GM19193 (cell line): Measurements from ENCODE around the gene ADAM8.

ENCODE experiments used
- POLR2A ChIP-seq: IDR thresholded peaks from 4 replicates; pipeline ENCODE4 v1.6.1; 2011; ENCODE audit not compliant: insufficient read depth, insufficient read length; ENCODE audit errors: extremely low read depth

ADAM8 gene

DNA sequence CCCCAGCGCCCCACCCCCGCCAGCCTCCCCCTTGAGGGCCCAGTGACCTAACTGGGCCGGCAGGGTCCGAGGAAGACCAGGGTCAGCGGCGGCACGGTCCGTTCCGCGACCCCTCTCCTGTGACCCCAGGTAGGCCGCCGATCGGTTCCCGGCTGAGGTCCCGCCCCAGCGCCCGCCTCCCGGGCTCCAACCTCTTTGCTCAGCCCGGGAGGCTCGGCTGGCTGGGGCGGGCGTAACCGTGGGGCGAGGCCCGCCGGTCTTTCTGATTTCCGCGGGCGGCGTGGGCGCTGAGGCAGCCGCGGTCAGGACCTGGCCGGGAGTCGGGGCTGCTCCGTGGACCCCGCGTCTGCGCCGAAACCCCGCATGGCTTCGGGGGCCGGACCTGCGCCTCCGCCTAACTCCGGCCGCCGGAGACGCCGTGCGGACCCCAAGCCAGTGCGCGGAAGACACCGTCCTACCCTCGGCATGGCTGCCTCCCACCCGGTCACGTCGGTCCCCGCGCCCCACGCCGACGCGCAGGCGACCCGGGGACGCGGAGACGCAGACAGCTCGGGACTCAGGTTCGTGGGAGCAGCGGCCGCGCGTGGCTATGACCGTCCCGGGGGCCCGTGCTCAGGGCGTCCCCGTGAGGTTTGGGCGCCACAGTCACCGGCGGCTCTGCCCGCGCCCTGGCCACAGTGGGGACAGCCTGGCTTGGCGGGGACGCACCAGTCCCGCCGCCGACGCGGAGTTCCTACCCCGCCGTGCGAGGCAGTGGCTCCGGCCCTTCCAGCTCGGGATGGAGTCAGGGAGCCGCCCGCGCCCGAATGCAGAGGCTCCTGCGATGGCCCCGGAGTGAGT, 40.0 kb downstream of the ADAM8 start:
- TF ChIP-seq POLR2A = no peak

- no peak for TF ChIP-seq POLR2A
Measured at GRCh38 chr10:133235932-133236331, 40.7 kb downstream of the ADAM8 start.

DNA sequence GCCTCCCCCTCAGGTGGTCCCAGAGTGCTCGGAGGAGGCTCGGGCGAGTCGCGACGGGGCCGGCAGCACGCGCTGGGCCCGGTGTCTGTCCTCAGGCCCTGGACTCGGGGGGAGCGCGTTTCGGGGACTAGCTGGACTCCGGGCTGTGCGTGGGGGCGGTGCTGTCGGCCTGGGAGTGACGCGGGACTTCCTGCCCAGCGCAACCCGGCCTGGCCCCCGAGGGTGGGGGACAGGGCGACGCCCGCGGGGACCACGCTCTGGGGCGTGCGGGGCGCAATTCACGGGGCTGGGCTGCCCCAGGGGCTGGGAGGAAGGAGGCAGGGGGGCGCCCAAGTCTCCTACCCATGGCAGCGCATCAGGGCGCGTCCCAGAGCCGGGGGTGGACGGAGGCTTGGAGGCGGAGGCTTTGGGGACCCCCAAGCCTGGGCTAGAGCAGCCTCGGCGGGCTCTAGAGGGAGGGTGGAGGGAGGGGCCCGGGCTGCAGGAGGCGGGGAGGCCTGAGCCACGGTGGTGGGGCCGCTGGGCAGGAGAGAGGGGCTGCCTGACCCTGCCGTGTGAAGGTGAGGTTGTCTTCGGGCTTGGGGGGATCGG, 41.3 kb downstream of the ADAM8 start:
- TF ChIP-seq POLR2A = no peak

DNA sequence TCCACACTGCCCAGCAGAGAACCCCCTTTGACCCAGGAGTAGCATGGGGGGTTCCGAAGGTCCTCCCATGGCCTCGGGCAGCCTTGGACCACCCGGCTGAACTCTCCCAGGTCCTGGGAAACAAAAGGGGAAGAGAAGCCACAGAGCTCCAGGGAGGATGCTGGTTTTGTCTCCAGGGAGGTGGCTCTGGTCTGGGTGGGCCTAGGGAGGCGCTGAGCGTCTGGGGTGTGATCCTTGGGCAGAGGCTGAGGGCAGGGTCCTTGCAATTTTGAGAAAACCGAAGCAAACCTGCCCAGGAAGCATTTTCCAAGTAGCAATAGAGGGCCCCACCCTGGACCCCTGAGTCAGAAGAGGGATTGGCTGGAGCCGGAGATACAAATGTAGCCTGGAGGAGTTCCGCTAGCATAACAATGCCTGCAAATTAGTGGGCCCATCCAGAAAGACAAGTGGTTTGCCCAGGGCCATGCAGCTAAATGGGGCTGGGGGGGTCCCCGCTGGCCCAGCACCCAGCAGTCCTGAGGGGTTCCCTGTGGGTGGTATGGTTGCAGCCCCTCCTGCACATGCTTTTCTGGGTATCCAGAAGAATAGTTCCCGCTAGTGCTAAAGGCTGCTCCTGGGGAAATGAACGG, 44.6 kb downstream of the ADAM8 start:
- no peak for TF ChIP-seq POLR2A

DNA sequence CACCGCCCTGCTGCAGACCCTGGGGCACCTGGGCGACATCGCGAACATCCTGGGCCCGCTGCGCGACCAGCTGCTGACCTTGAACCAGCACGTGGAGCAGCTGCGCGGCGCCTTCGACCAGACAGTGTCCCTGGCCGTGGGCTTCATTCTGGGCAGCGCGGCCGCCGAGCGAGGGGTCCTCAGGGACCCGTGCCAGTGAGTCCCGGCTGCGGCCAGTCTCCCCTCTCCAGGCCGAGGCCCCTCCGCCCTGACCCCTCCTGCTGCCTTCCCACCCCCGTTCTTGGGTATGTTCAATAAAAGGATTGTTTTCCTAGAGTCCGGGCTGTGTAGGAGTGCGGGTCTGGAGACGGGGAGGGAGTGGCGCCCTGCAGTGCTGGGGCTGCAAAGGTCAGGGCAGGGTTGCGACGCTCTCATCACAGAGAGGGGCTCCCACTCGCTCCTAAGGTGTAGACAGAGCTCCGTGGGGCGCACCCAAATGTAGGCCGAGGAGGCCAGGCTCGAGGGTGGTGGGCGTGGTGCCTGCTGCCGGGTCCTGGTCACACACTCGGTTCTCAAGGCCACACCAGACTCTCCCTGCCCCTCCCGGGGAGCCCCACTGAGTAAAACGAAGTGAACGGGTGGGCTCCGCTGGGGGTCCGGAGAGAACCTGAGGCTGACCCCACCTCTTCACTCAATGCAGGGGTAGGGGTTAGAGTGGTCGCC, 45.3 kb downstream of the ADAM8 start:
- no peak for TF ChIP-seq POLR2A

- TF ChIP-seq POLR2A = no peak
Measured at GRCh38 chr10:133230387-133231195, 46.1 kb downstream of the ADAM8 start.

DNA sequence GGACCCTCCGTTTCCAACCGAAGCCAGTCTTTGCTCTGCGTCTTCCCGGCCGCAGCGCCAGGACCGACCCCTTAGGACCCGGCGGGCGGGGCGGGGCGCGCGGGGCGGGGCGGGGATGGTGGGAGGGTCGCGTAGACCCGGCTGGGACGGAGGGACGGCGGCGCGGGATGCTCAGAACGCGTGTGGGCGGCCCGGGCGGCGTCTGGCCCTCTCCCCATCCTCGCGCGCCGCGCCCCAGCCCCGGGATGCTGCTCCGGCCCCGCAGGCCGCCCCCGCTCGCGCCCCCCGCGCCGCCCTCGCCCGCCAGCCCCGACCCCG, 46.7 kb downstream of the ADAM8 start, which contains the start of gene UTF1:
UTF1 (plus strand) TSS at position 174 of the 318 bp plus-strand sequence; CDS start at position 246, 72 bp downstream.
- no peak for TF ChIP-seq POLR2A

DNA sequence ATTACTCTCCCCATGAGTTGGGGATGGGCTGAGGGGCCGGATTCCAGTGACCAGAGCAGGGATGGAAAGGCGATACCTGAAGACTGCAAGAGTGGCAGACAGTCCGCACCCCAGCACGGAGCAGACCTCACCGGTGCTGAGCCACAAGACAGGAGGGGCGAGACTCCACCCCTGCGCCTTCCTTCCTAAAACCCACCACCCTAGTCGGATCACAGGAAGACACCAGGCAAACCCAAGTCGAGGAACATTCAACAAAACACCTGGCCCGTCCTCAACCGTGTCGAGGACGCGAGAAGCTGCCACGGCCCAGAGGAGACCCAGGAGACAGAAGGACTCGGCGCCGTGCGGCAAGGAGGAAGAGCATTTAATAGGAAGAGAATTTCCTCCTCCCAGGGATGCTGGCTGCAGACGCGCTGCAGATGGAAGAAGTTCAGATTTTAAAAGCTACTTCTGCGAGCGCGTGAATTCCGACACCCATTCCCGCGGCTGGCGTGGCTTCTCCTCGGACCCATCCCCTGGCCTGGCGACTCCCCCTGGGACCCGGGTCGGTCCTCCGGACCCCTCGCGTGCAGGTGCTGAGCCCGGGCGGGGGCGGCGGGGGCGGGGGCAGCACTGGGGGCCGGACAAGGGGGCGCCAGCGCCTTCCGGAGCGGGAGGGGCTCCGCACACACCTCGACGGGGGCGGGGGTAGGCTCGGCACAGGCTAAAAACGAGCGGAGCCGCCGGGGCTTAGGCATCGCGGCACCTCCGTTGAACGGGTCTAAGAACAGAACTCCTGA, 47.2 kb downstream of the ADAM8 start:
- TF ChIP-seq POLR2A = no peak

DNA sequence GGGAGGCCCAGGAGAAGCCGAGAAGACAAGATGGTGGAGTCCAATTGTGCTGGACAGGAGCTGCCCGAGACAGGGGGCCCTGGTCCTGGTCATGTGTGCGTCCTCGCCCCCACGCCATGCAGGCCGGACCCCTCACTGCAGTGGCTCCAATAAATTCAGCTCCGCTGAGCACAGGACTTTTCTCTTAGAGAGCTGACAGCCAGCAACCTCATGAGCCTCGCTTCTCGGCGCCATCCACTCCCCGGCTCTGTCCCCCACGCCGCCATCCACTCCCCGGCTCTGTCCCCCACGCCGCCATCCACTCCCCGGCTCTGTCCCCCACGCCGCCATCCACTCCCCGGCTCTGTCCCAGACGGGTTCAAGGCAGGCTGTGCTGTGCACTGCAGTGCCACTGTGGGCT, 49.4 kb downstream of the ADAM8 start:
- TF ChIP-seq POLR2A = no peak

DNA sequence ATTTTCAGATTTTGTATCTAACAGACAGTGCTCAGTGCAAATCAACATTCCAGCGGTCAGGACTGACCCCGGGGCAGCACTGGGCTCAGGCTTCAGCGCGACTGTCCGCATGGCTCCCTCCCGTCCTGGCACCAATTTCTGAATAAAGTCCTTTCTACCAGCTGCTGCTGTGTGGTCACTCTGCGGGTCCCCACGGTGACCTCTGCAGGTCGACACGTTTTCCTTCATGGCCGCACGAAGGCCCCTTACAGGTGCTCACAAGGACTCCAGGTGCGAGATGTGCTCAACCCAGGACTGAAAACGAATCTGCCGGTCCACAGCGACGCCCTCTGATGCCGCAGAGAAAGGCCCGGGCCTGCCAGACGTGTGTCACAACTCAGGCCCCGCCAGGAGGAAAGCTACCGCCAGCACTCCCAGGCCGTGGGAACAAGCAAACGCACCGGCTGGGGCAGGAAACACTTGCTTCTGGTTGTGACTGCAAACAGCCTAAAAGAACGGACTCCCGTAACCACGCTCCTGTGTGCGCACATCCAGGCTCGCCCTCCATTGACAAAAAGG, 50.3 kb downstream of the ADAM8 start:
- no peak for TF ChIP-seq POLR2A

DNA sequence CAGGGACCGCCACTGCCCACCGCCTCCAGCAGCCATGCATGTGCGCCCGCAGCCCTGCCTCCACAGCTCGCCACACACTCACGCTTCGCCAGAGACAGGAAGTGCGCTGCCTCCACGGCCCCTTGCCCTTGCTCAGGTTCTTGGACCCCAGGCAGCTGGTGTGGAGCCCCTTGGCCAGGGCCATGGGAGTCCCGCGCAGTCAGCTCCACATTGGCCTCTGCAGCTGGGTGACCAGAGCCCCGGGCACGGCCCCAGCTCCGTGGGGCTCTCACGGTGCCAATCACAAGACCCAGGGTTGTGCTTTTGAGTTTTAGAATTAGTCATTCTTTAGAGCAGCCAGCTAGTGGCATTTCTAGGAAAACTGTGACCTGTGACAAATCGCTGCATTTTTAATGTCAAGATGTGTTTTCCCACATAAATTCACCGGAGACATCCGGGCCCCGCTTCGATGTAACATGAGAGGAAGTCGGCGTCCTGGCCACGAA, 50.9 kb downstream of the ADAM8 start:
- no peak for TF ChIP-seq POLR2A

- no peak for TF ChIP-seq POLR2A
Measured at GRCh38 chr10:133224756-133225372, 51.8 kb downstream of the ADAM8 start.

GRCh38 chr10:133224076-133224475, 52.6 kb downstream of the ADAM8 start:
- TF ChIP-seq POLR2A = no peak
